Caco-2 (cell line): ENCODE data around the gene TCF3. TPM values are rescaled to one million over a fixed set of nuclear protein-coding genes. Genes with fewer than 3 reads are reported as not detected.

ENCODE experiments used
- BruUV-seq: library from RNA; stranded (reverse); fragments of 400-500 nt; replicated peaks from 2 replicates; lab custom pipeline; 2021; lab: Mats Ljungman, UMichigan
- CTCF ChIA-PET: fragments of 300-600 bp; sonication (Branson Sonifier 250); formaldehyde crosslinking; loops from one replicate; lab custom pipeline; 2022; ENCODE audit warnings: antibody characterized with exemption; lab: Charles Lee
- POLR2A ChIA-PET: fragments of 300-600 bp; sonication (Branson Sonifier 250); formaldehyde crosslinking; loops from one replicate; lab custom pipeline; 2022; ENCODE audit warnings: antibody characterized with exemption; lab: Charles Lee
- DNase-seq, 2 experiments: peaks; one replicate each; pipeline versions ENCODE4 v3.0.0 to v3.0.0-alpha.2; 2020 to 2022
- H3K27me3 ChIP-seq: replicated peaks from 2 replicates; pipeline ENCODE4 v1.6.0; 2011; ENCODE audit warnings: low read length; ENCODE audit not compliant: control insufficient read depth, insufficient read depth
- H3K36me3 ChIP-seq: 2 replicates; pipeline ENCODE4 v1.5.1; 2011; ENCODE audit warnings: low read length; ENCODE audit not compliant: control insufficient read depth, insufficient read depth
- H3K4me1 ChIP-seq: fragments of 250-450 bp; sonication (Bioruptor Pico); 2 replicates; pipeline ENCODE4 v1.5.1; 2020; ENCODE audit warnings: mild to moderate bottlenecking
- H3K4me3 ChIP-seq: 2 replicates; pipeline ENCODE4 v1.5.1; 2011; ENCODE audit warnings: low read depth, mild to moderate bottlenecking, control low read depth, low read length
- H3K9me3 ChIP-seq: fragments of 250-450 bp; sonication (Bioruptor Pico); 2 replicates; pipeline ENCODE4 v1.5.1; 2020; ENCODE audit warnings: mild to moderate bottlenecking, moderate library complexity
- H3K27ac Mint-ChIP-seq: one replicate; pipeline ENCODE4 v1.8.0; 2022; ENCODE audit warnings: mixed read lengths; ENCODE audit not compliant: unreplicated experiment
- H3K27me3 Mint-ChIP-seq: one replicate; pipeline ENCODE4 v1.8.0; 2022; ENCODE audit warnings: mixed read lengths; ENCODE audit not compliant: insufficient read depth, unreplicated experiment
- H3K36me3 Mint-ChIP-seq: one replicate; pipeline ENCODE4 v1.8.0; 2022; ENCODE audit warnings: mild to moderate bottlenecking, mixed read lengths; ENCODE audit not compliant: insufficient read depth, unreplicated experiment
- H3K4me1 Mint-ChIP-seq: one replicate; pipeline ENCODE4 v1.8.0; 2022; ENCODE audit warnings: low read depth, mixed read lengths; ENCODE audit not compliant: unreplicated experiment
- H3K4me3 Mint-ChIP-seq: one replicate; pipeline ENCODE4 v1.8.0; 2022; ENCODE audit warnings: mild to moderate bottlenecking, moderate library complexity, mixed read lengths; ENCODE audit not compliant: unreplicated experiment
- H3K9me3 Mint-ChIP-seq: one replicate; pipeline ENCODE4 v1.8.0; 2022; ENCODE audit warnings: mixed read lengths; ENCODE audit not compliant: unreplicated experiment
- intact Hi-C: fragments of 100-400 bp; cut with micrococcal nuclease; formaldehyde crosslinking; loops from one replicate; pipeline ENCODE4 v1.10.0; 2022; ENCODE audit not compliant: unreplicated experiment
- total RNA-seq: library from RNA; stranded (reverse); gene quantifications from 2 replicates; pipeline ENCODE4 v1.2.3, GENCODE V29; 2022
- TF ChIP-seq, protein P1 (sequence below), 2 experiments: fragments of 200-600 bp in 1 of 2; IDR thresholded peaks; 1 replicate in 1 of 2; 2 replicates in 1 of 2; pipeline versions ENCODE4 v1.5.1 to v1.8.0; 2011 to 2022; ENCODE audit warnings: antibody characterized with exemption in 1 of 2, control low read depth in 1 of 2, inconsistent platforms in 1 of 2, low read depth in 1 of 2, low read length in 1 of 2, mild to moderate bottlenecking in 1 of 2, moderate library complexity in 1 of 2; ENCODE audit not compliant: insufficient read depth in 1 of 2, severe bottlenecking in 1 of 2, unreplicated experiment in 1 of 2

TCF3 gene
- total RNA-seq, 1 experiment from 2014 or later: 147 TPM

DNA sequence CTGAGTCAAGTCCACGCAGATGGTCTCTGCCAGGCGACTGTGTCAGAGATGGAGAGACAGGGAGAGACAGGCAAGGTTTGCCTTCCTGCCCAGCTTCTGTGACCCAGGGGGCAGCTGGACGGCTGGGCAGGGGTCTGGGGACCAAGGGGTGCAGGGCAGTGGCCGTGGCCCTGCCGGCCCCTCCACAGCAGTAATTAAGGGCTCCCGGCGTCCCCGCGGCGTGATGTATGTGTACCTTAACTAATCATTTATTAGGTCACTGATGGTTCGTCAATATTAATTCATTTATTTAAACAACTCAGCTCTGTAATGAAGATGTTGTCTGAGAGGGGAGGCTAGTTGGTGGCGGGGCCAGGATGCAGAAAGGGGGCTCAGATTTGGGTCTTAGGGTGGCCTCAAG is 28.6 kb upstream of the TCF3 start:
- CTCF ChIA-PET: interaction anchor here (0.6 kb wide), 1 partner anchor 21 kb away, joined by 3 read pairs; no protein-coding TSS in a partner anchor
- Histone ChIP-seq H3K36me3 (no peaks in the 10 kb centered on the region), H3K4me3 (no peak overlapping the region), H3K27me3 (no peaks in the 10 kb centered on the region), H3K4me1 (no peaks in the 10 kb centered on the region), H3K9me3 (no peaks in the 10 kb centered on the region)
- Mint-ChIP-seq H3K9me3 (no peaks in the 10 kb centered on the region), H3K4me3 (no peak overlapping the region), H3K36me3 (no peaks in the 10 kb centered on the region), H3K27me3 (peaks cover 13% of the 10 kb centered on the region), H3K27ac (no peak overlapping the region), H3K4me1 (no peaks in the 10 kb centered on the region)
- DNase-seq: no peak
- intact Hi-C loops: no loop called here
- TF ChIP-seq, protein P1, sequence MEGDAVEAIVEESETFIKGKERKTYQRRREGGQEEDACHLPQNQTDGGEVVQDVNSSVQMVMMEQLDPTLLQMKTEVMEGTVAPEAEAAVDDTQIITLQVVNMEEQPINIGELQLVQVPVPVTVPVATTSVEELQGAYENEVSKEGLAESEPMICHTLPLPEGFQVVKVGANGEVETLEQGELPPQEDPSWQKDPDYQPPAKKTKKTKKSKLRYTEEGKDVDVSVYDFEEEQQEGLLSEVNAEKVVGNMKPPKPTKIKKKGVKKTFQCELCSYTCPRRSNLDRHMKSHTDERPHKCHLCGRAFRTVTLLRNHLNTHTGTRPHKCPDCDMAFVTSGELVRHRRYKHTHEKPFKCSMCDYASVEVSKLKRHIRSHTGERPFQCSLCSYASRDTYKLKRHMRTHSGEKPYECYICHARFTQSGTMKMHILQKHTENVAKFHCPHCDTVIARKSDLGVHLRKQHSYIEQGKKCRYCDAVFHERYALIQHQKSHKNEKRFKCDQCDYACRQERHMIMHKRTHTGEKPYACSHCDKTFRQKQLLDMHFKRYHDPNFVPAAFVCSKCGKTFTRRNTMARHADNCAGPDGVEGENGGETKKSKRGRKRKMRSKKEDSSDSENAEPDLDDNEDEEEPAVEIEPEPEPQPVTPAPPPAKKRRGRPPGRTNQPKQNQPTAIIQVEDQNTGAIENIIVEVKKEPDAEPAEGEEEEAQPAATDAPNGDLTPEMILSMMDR (IDR thresholded peaks at IDR 0.05; ENCODE audit: insufficient read depth in 1 of 2, low read depth in 1 of 2, low read length in 1 of 2, severe bottlenecking in 1 of 2, unreplicated experiment in 1 of 2): no peak
- POLR2A ChIA-PET: no interaction called here
- BruUV-seq: no TSS peak

DNA sequence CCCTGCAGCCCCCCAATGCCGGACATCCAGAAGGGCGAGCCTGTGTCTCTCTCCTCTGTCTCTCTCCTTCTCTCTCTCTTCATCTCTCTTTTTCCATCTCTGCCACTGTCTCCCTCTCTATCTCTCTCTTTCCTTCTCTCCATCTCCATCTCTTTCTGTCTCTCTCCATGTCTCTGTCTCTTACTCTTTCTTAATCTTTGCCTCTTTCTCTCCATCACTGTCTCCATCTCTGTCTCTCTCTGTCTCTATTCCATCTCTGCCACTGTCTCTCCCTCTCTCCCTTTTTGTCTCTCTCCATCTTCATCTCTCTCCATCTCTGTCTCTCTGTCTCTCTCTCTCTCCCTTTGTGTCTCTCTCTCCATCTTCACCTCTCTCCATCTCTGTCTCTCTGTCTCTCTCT is 25.7 kb upstream of the TCF3 start:
- no peaks in the 10 kb centered on the region for H3K36me3 ChIP-seq
- no peaks in the 10 kb centered on the region for H3K9me3 ChIP-seq
- H3K4me3 ChIP-seq: no peak overlapping the region
- no peaks in the 10 kb centered on the region for H3K9me3 Mint-ChIP-seq
- H3K4me1 ChIP-seq: no peaks in the 10 kb centered on the region
- no peak overlapping the region for H3K27ac Mint-ChIP-seq
- H3K4me1 Mint-ChIP-seq: no peaks in the 10 kb centered on the region
- TF ChIP-seq, protein P1 (IDR thresholded peaks at IDR 0.05; ENCODE audit: insufficient read depth in 1 of 2, low read depth in 1 of 2, low read length in 1 of 2, severe bottlenecking in 1 of 2, unreplicated experiment in 1 of 2): no peak
- ChIA-PET CTCF (no interaction called here), POLR2A (no interaction called here)
- DNase-seq: no peak
- intact Hi-C loops: loop anchor here (10.0 kb wide), 1 partner anchor 117 kb away; no protein-coding TSS in a partner anchor
- BruUV-seq: no TSS peak
- no peaks in the 10 kb centered on the region for H3K36me3 Mint-ChIP-seq
- H3K27me3 Mint-ChIP-seq: peaks cover 11% of the 10 kb centered on the region
- no peaks in the 10 kb centered on the region for H3K27me3 ChIP-seq
- no peak overlapping the region for H3K4me3 Mint-ChIP-seq

DNA sequence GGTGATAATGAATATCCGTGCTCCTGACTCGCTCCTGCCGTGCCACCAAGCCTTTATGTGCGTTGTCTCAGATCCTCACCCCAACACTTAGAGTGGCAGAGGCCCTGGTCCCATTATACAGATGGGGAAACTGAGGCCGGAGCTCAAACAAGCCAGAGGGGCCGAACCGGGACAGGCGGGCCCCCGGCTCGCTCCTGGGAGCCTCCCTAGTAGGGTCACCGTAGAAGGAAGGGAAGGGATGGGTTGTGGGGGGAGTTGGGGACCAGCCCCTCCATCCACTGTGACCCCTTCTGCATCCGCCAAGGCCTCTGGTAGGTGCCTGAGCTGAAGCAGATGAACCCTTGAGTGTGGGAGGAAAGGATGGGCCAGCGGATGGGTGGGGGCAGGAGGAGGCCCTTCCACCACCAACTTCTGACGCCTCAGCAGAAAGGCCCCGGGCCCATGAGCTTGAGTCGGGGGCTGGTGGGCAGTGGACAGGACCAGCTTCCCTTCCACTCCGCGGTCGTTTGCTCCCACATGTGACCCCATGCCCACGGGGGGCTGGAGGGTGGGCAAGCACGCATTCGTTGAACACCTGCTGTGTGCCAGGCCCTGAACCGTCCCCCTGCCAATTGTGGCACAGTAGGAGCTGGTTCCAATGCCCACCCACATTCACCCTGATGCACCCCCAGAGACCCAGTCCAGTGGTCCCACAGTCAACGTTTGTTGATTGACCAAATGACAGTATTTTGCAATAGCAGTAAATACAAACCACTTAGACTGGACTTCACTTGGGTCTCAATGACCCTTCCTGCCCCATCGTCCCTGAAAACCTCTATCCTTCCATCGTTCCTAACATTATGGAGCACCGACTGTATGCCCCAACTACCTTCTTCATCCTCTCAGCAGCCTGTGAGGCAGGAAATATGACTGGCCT is 24.2 kb upstream of the TCF3 start:
- Mint-ChIP-seq H3K4me1 (no peaks in the 10 kb centered on the region), H3K36me3 (no peaks in the 10 kb centered on the region), H3K27me3 (peaks cover 11% of the 10 kb centered on the region), H3K4me3 (no peak overlapping the region), H3K9me3 (no peaks in the 10 kb centered on the region), H3K27ac (no peak overlapping the region)
- ChIA-PET POLR2A (no interaction called here), CTCF (no interaction called here)
- H3K9me3 ChIP-seq: no peaks in the 10 kb centered on the region
- TF ChIP-seq, protein P1 (IDR thresholded peaks at IDR 0.05; ENCODE audit: insufficient read depth in 1 of 2, low read depth in 1 of 2, low read length in 1 of 2, severe bottlenecking in 1 of 2, unreplicated experiment in 1 of 2): no peak
- intact Hi-C loops: loop anchor here (10.0 kb wide), 1 partner anchor 118 kb away; no protein-coding TSS in a partner anchor
- H3K4me3 ChIP-seq: no peak overlapping the region
- BruUV-seq: no TSS peak
- no peaks in the 10 kb centered on the region for H3K27me3 ChIP-seq
- H3K36me3 ChIP-seq: no peaks in the 10 kb centered on the region
- no peaks in the 10 kb centered on the region for H3K4me1 ChIP-seq
- no peak for DNase-seq
